ENCODE data around the gene AKIP1.

GRCh38 chr11:8886322-8886721 lies 24.7 kb upstream of the AKIP1 start:
- TF ChIP-seq SIN3A (conservative IDR thresholded peaks at IDR 0.05 in 1 of 2, IDR thresholded peaks at IDR 0.05 in 1 of 2; ENCODE audit: low read depth in 1 of 2, low read length in 2 of 2) (no peak), SAP30 (IDR thresholded peaks at IDR 0.05; ENCODE audit: insufficient read depth, insufficient replicate concordance, low read length) (no peak), CTCF (IDR thresholded peaks at IDR 0.05; ENCODE audit: control extremely low read depth in 1 of 3, insufficient read depth in 1 of 3, low read depth in 1 of 3, low read length in 3 of 3) (no peak), RXRA (IDR thresholded peaks at IDR 0.05; ENCODE audit: insufficient read depth, low read depth, low read length) (no peak), TAF1 (IDR thresholded peaks at IDR 0.05; ENCODE audit: low read depth, low read length) (no peak), PHF8 (conservative IDR thresholded peaks at IDR 0.05; ENCODE audit: low read depth, low read length) (no peak), POLR2A (IDR thresholded peaks at IDR 0.05; ENCODE audit: control extremely low read depth in 1 of 2, low read depth in 2 of 2, low read length in 2 of 2) (no peak), GABPA (IDR thresholded peaks at IDR 0.05; ENCODE audit: borderline replicate concordance, insufficient read depth, low read length) (no peak), CBX8 (IDR thresholded peaks at IDR 0.05; ENCODE audit: borderline replicate concordance, low read depth, low read length) (no peak), KDM1A (IDR thresholded peaks at IDR 0.05; ENCODE audit: borderline replicate concordance, low read length) (no peak), MAX (IDR thresholded peaks at IDR 0.05) (no peak), ATF3 (IDR thresholded peaks at IDR 0.05; ENCODE audit: insufficient read depth, low read depth, low read length) (no peak)

All from H1 (cell line).